Urinary bladder (tissue), 4 donors: Measurements from ENCODE around the gene KRT2. TPM values are rescaled to one million over a fixed set of nuclear protein-coding genes. Genes with fewer than 3 reads are reported as not detected.

ENCODE experiments used
- DNase-seq: peaks from one replicate; pipeline ENCODE4 v3.0.0-alpha.2; 2015; ENCODE audit errors: extremely low spot score
- H3K27ac ChIP-seq: one replicate; pipeline ENCODE4 v1.5.1; 2013; ENCODE audit warnings: low read depth, mild to moderate bottlenecking, moderate library complexity
- H3K36me3 ChIP-seq: one replicate; pipeline ENCODE4 v1.6.1; 2013; ENCODE audit warnings: mild to moderate bottlenecking, moderate library complexity; ENCODE audit not compliant: insufficient read depth
- H3K4me1 ChIP-seq: one replicate; pipeline ENCODE4 v1.6.1; 2013; ENCODE audit warnings: mild to moderate bottlenecking, moderate library complexity; ENCODE audit not compliant: insufficient read depth
- H3K4me3 ChIP-seq: one replicate; pipeline ENCODE4 v1.5.1; 2013; ENCODE audit warnings: low read depth, low read length
- WGBS: extraction: QIAGEN DNeasy Blood & Tissue Kit; methylation state at CpG from one replicate; pipeline ENCODE4 v1.1.7; 2013; 5-methylcytosine and 5-hydroxymethylcytosine counted together
- polyA plus RNA-seq: library from polyadenylated mRNA; stranded (reverse); fragments of 200-250 nt; gene quantifications from one replicate; pipeline ENCODE4 v1.2.3, GENCODE V29; 2013
- total RNA-seq: library from RNA; depleted of rRNA; stranded (reverse); fragments of >200 nt; gene quantifications from one replicate; pipeline ENCODE4 v1.2.3, GENCODE V29; 2014
- donor health status: healthy with polysubstance abuse.
- donor health status: healthy.

The KRT2 gene
- total RNA-seq (not detected), polyA plus RNA-seq (not detected)

- 98% methylated on average over 16 of the region's 16 CpGs for WGBS
- H3K36me3 ChIP-seq: no peaks in the 10 kb centered on the region
- H3K27ac ChIP-seq: no peak within 1 kb of the TSS
- DNase-seq: no peak
- H3K4me1 ChIP-seq: no peaks in the 10 kb centered on the region
- no peak within 1 kb of the TSS for H3K4me3 ChIP-seq
These were observed at the start of gene KRT2 for GRCh38 chr12:52651726-52652261. KRT2 (minus strand) TSS chr12:52652211; CDS start chr12:52652142, 69 bp downstream.

- H3K36me3 ChIP-seq: no peaks in the 10 kb centered on the region
- no peak overlapping the region for H3K4me3 ChIP-seq
- H3K4me1 ChIP-seq: no peaks in the 10 kb centered on the region
- DNase-seq: no peak
- WGBS: 83% methylated on average over 12 of the region's 12 CpGs
- H3K27ac ChIP-seq: no peak overlapping the region
These were observed 49.3 kb upstream of the KRT2 start for GRCh38 chr12:52701281-52701680.

- no peak for DNase-seq
- 75% methylated on average over 2 of the region's 2 CpGs for WGBS
These were observed 47.9 kb upstream of the KRT2 start for GRCh38 chr12:52699960-52700359.

DNA sequence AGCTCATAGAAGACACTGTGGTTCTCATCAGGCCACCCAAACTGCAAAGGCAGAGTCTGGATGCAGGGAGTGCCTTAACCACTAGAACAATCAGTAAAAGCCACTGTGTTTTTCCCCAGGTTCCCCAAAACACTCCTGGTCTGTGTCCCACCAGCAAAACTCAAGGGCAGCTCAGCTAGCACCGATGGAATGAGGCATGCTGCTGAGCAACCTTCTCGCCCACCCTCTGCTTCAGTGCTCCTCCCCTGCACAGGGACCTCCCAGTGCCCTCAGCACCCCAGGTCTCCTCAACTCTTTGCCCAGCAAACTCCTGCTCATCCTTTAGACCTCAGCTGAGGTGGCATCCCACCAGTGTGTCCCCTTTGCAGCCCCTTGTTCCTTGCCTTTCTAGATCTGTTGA, 47.4 kb upstream of the KRT2 start:
- H3K4me1 ChIP-seq: no peaks in the 10 kb centered on the region
- no peak overlapping the region for H3K4me3 ChIP-seq
- no peak for DNase-seq
- WGBS: 90% methylated on average over 2 of the region's 2 CpGs
- H3K27ac ChIP-seq: no peak overlapping the region
- no peaks in the 10 kb centered on the region for H3K36me3 ChIP-seq

More at GRCh38 chr12:52699960-52700359, 47.9 kb upstream of the KRT2 start:
- no peak overlapping the region for H3K27ac ChIP-seq
- no peaks in the 10 kb centered on the region for H3K36me3 ChIP-seq
- H3K4me1 ChIP-seq: no peaks in the 10 kb centered on the region
- no peak overlapping the region for H3K4me3 ChIP-seq

DNA sequence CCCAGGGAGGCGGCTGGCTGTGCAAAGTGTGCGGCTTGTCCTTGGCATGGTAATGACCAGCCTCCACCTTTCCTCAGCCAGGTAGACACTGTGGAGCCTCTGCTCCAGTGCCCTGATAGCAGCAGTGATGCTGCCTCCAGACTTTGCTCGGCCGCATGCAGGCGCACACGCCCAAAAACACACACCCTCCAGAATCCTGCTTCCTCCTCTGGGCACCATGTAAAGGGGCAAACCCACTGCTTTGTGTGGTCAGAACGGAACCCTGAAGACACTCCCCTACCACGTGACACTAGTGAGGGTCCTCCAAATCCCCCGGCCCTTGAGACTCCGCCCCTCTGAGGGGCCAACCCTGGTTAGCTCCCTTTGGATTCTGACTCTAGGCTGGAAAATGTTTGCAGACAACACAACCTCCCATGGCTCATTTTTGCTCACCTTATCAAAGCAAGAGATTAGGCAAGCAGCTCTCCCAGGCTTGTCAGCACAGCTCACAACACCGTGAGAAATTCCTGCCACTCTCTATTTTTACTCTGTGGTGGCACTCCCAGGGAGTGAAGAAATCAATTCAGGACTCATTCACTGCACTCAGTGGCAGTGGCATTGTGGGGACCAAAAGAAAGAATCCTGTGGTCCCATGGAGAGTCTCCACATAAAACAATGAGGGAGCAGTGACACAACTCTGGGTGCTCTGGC, 46.8 kb upstream of the KRT2 start:
- WGBS: 53% methylated on average over 11 of the region's 11 CpGs

GRCh38 chr12:52697058-52697582, 45.1 kb upstream of the KRT2 start:
- Histone ChIP-seq H3K36me3 (no peaks in the 10 kb centered on the region), H3K27ac (no peak overlapping the region), H3K4me1 (no peaks in the 10 kb centered on the region), H3K4me3 (no peak overlapping the region)
- 72% methylated on average over 2 of the region's 2 CpGs for WGBS
- no peak for DNase-seq

More for the DNA sequence above, 46.8 kb upstream of the KRT2 start:
- Histone ChIP-seq H3K4me3 (no peak overlapping the region), H3K4me1 (no peaks in the 10 kb centered on the region), H3K36me3 (no peaks in the 10 kb centered on the region), H3K27ac (no peak overlapping the region)
- no peak for DNase-seq

DNA sequence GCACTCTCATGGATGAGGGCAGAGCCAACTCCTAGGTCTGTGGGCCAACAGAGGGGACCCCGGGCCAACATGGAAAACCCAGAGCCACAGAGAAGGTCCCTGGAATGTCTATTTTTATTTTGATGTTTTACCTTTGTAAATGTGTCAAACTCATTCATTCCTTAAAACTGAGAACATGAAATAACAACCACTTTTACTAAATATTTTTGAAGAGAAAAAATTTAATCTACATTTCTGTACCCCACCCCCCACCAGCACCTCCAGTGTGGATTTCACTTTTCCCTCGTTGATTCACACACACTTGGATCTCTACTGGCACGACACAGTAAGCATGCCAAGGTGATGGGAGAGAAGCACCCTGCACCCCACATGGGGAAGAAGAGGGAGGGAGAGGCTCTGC, 44.6 kb upstream of the KRT2 start:
- Histone ChIP-seq H3K27ac (no peak overlapping the region), H3K4me3 (no peak overlapping the region), H3K36me3 (no peaks in the 10 kb centered on the region), H3K4me1 (no peaks in the 10 kb centered on the region)
- WGBS: 60% methylated on average over 3 of the region's 3 CpGs
- DNase-seq: no peak

GRCh38 chr12:52695039-52695438, 43.0 kb upstream of the KRT2 start:
- no peaks in the 10 kb centered on the region for H3K4me1 ChIP-seq
- no peak overlapping the region for H3K4me3 ChIP-seq
- no peaks in the 10 kb centered on the region for H3K36me3 ChIP-seq
- WGBS: 87% methylated on average over 3 of the region's 3 CpGs
- no peak for DNase-seq
- no peak overlapping the region for H3K27ac ChIP-seq

GRCh38 chr12:52694151-52694550, 42.1 kb upstream of the KRT2 start:
- 88% methylated on average over 6 of the region's 6 CpGs for WGBS

GRCh38 chr12:52693261-52693660, 41.2 kb upstream of the KRT2 start:
- no peak for DNase-seq
- H3K4me3 ChIP-seq: no peak overlapping the region
- no peak overlapping the region for H3K27ac ChIP-seq
- no peaks in the 10 kb centered on the region for H3K36me3 ChIP-seq
- WGBS: 75% methylated on average over 5 of the region's 5 CpGs
- no peaks in the 10 kb centered on the region for H3K4me1 ChIP-seq

More at GRCh38 chr12:52694151-52694550, 42.1 kb upstream of the KRT2 start:
- no peak for DNase-seq
- no peak overlapping the region for H3K27ac ChIP-seq
- H3K4me3 ChIP-seq: no peak overlapping the region
- no peaks in the 10 kb centered on the region for H3K36me3 ChIP-seq
- no peaks in the 10 kb centered on the region for H3K4me1 ChIP-seq

- Histone ChIP-seq H3K4me3 (no peak overlapping the region), H3K4me1 (no peaks in the 10 kb centered on the region), H3K27ac (no peak overlapping the region), H3K36me3 (no peaks in the 10 kb centered on the region)
- 79% methylated on average over 8 of the region's 8 CpGs for WGBS
- no peak for DNase-seq
These were observed 40.2 kb upstream of the KRT2 start for GRCh38 chr12:52692254-52692653.

DNA sequence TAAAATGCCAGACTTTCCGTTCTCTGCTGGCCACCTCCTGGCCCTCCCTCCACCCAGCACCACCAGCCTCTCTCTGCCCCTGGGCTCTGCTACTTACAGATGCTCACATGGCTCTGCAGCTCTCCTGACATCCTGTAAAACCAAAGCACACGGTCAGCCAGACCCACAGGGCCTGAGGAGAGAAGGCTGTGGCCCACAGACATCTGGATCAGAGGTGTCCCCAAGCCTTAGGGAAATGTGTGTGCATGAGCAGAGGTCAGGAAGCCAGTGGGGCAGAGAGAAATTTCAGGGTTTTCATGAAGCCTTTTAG, 39.8 kb upstream of the KRT2 start:
- DNase-seq: no peak

DNA sequence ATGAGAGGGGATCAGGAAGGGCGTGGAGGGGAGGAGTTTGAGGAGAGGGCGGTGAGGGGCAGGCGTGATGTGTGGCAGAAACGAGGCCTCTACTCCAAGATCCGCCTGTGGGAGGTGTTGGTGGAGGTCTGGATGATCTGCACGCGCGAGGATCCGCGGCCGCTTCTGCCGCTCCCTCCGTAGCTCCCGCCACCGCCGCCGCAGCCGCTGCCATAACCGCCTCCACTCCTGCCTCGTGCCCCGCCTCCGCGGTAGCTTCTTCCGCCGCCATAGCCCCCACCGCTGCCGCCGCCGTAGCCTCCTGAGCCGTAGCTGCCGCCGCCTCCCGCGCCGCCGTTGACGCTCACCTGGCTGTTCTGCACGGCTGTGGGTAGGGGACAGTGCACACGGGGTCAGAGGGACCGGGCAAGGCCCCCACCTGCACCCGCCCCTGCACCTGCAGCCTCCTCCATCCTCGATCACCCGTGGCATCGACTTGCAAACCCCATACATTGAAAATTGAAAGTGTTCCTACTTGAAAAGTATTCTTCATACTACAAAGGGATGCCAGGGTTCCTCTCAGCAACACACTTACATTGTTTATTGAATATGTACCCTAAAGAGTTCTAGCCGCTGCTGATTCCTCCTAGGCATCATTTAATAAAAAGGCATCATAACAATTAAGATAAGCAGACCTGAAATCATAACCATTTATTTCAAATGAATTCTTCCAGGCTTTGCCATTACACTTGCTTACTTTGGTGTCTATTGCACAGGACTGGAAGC, 39.2 kb upstream of the KRT2 start:
- 6% methylated on average over 45 of the region's 45 CpGs for WGBS
- DNase-seq: no peak
- peak overlapping the region; percentile 26 for H3K4me3 ChIP-seq

More for the DNA sequence above, 39.8 kb upstream of the KRT2 start:
- no peak overlapping the region for H3K27ac ChIP-seq
- no peaks in the 10 kb centered on the region for H3K36me3 ChIP-seq
- no peak overlapping the region for H3K4me3 ChIP-seq
- 58% methylated on average over 2 of the region's 2 CpGs for WGBS
- H3K4me1 ChIP-seq: no peaks in the 10 kb centered on the region

More for the DNA sequence above, 39.2 kb upstream of the KRT2 start:
- Histone ChIP-seq H3K36me3 (no peaks in the 10 kb centered on the region), H3K4me1 (no peaks in the 10 kb centered on the region), H3K27ac (no peak overlapping the region)
